HG03469 (cell line): ENCODE data around the gene NIPA2.

Source experiments
- ATAC-seq: cut with Tn5 transposase; IDR thresholded peaks from one replicate; pipeline ENCODE4 v1.9.1; 2021; ENCODE audit warnings: mild to moderate bottlenecking, moderate library complexity, moderate number of reproducible peaks; ENCODE audit not compliant: unreplicated experiment

The NIPA2 gene

DNA sequence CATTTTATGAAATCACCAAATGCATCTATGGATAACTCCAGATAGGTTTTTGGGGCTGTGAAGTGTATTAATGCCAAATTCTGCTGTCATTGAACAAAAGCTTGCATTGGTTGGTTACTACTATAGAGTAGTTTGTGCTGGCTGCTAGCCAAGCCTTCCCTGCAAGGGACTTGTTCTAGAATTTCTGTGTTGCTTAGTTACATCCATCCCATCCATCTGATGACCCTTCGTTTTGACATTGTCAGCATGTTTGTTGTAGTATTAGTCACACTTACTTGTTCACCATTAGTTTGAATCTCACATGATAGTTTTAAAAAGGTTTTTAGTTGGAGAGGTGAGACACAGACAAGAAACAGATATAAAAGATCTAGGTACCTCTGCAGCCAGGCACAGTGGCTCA lies 7.0 kb upstream of the NIPA2 start:
- ATAC-seq = no peak

DNA sequence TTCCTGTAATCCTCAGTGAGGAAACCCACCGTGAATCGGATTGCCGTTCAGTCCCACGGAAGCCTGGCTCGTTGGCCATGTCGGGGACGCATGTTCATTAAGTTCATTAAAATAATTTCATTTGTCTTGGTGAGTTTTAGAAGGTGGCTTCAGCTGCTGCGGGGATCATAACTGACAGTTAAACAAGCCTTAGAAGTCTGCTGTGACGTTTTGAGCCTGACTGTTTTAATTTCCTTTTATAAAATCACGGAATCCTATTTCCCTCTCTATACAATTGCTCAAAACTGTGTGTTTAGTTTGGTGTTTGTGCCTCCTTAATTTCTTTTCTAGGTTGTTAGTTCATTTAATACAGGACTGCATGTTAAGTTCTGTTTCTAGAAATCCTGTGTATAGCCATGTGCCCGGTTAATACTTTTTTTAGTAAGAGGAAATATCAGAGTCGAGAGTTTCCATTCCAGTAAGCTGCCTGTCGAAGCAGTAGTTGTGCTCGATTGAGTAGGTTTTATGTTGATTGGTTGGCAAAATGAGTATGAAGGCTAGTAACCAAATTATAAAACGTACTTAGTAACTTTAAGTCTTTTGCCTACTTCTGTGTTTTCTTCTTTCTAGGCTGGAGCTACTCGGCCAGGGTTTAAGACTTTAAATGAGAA lies 705 bp downstream of the NIPA2 start:
- ATAC-seq = no peak

DNA sequence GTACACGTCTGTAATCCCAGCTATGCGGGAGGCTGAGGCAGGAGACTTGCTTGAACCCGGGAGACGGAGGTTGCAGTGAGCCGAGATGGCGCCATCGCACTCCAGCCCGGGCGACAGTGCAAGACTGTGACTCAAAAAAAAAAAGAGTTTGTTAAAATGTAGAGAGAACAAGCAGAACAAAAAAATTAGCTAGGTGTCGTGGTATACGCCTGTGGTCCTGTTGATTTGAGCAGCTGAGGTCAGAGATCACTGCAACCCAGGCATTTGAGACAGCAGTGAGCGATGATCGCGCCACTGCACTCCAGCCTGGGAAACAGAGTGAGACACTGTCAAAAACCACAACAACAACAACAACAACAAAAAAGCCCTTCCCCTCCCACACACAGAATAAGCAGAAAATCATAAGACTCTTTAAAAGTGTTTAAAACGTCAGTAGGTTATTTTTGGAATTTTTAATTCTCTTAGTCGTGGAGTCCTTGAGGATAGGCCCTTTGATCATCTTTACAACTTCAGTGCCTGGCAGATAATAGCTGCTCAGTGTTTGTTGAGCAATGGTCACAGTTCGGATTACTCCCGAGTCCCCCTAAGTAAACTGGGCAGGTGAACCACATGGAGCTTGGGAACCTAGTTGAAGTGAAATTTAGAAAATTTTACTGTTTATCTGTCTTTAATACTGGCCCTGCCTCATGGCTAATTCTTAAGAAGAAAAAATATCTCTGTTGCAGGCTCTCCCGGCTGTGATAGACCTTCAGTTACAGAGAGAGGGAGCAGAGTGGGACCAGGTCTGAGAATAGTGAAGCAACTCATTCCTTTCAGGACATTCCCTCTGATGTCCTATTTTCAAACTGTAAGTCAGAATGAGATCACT lies 6.2 kb downstream of the NIPA2 start:
- no peak for ATAC-seq

- ATAC-seq = no peak
These were observed 6.9 kb downstream of the NIPA2 start for GRCh38 chr15:22845289-22845900.

GRCh38 chr15:22846073-22846472 lies 7.6 kb downstream of the NIPA2 start:
- ATAC-seq = no peak

GRCh38 chr15:22850055-22850454 lies 11.6 kb downstream of the NIPA2 start:
- no peak for ATAC-seq

DNA sequence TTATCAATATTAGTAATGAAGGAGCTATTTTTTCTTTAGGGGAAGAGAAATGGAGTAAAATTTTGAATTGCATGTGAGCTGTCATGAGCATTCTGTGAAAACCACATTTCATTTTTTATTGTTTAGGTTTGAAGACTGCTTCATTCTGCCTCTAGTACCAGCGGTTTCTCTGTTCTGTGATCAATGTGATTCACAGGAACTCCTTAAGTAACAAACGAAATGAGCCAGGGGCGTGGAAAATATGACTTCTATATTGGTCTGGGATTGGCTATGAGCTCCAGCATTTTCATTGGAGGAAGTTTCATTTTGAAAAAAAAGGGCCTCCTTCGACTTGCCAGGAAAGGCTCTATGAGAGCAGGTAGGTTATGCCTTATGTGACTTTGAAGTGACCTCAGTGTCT lies 13.0 kb downstream of the NIPA2 start:
- ATAC-seq = no peak

DNA sequence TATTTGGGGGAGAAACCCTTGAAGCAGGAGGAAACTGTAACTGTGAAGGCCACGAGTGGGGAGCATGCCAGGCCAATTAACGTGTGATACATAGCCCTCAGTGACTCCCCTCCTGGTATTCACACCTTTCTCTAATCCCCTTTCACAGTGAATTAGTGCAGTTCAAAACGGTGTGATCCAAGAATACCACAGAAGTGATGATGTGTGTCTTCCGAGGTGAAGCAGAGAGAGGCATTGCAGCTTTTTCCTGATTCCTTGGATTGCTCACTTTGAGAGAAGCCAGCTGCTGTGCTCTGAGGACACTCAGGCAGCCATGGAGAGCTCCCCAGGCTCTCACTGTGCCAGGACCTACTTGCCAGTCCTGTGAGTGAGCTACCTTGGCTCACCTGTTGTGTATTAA lies 17.3 kb downstream of the NIPA2 start:
- ATAC-seq = no peak

GRCh38 chr15:22856659-22857058 lies 18.2 kb downstream of the NIPA2 start:
- ATAC-seq = no peak

GRCh38 chr15:22861161-22861560 lies 22.7 kb downstream of the NIPA2 start:
- no peak for ATAC-seq

DNA sequence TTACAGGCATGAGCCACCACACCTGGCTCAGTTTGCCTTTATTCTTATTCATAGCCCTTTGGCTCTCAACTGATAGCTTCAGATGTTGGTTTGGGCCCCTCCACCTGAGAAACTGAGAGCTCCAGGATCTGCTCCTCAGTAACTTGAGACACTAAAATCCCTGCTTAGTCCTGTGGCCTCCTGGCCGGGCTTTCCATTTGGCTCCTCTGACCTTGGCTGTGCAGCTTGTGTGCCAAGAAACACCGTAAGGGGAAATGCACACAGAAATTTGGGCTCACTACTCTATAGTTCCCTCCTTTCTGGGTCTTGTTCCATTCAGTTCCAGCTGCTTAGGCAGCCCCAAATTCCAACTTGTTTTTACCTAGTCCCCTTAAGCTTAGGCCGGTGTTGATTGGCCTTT lies 24.9 kb downstream of the NIPA2 start:
- ATAC-seq = no peak

DNA sequence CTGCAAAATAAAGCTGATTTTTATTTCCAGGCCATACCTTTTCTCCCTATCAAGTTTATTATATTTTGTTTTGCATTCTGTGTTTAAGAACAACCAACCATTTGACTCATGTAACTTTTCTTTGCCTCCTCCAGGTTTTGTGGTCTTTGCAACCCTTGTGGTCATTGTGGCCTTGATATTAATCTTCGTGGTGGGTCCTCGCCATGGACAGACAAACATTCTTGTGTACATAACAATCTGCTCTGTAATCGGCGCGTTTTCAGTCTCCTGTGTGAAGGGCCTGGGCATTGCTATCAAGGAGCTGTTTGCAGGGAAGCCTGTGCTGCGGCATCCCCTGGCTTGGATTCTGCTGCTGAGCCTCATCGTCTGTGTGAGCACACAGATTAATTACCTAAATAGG lies 27.6 kb downstream of the NIPA2 start:
- ATAC-seq = no peak

GRCh38 chr15:22867886-22868285 lies 29.4 kb downstream of the NIPA2 start:
- no peak for ATAC-seq

- no peak for ATAC-seq
These were observed 30.0 kb downstream of the NIPA2 start for GRCh38 chr15:22868495-22868894.

- no peak for ATAC-seq
These were observed 30.5 kb downstream of the NIPA2 start for GRCh38 chr15:22868928-22869327.

GRCh38 chr15:22869856-22870255 lies 31.4 kb downstream of the NIPA2 start:
- ATAC-seq = no peak

- no peak for ATAC-seq
These were observed 32.4 kb downstream of the NIPA2 start for GRCh38 chr15:22870865-22871264.

DNA sequence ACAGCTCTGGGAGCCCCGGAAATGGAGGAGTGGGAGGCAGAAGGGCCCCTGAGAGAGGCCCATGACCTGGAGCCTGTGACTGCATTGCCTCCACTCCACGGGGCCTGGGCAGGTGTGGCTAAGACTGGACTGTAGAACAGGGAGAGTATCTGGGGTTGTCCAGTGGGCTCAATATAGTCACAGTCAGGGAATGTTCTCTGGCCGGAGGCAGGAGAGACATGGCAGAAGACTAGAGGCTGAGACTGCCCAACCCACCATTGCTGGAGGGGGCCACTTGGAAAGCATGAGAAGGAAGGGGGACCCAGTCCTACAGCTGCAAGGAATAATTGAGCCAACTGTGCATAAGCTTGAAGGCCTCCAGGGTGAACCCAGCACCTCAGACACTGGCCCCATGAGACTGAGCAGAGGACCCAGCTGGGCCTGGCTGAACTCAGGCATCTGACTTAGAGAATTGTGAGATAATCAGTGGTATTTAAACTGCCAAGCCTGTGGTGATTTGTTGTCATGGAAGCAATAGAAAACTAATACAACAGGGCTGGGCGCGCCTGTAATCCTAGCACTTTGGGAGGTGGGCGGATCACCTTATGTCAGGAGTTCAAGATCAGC lies 33.1 kb downstream of the NIPA2 start:
- no peak for ATAC-seq

- ATAC-seq = no peak
These were observed 34.7 kb downstream of the NIPA2 start for GRCh38 chr15:22872936-22873701.

GRCh38 chr15:22873841-22874240 lies 35.4 kb downstream of the NIPA2 start:
- ATAC-seq = no peak

DNA sequence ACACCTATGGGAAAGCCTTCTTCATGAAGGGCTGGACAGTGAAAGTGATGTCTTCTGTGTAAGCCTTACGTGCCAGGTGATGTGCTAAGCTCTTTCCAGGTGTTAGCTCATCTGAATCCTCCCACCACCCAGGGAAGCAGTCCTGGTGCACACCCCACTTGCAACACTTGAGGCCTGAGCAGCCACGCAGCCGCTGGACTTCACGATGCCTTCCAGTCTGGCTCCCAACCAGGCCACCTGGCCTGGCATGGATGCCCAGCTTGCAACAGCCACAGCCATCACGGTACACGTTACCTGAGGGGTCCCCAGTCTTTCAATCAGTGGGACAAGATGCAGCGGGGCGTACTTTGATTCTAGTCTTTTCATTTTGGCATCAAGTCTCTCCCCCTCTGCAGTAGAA lies 35.8 kb downstream of the NIPA2 start:
- no peak for ATAC-seq
